Esophagus squamous epithelium (tissue), 5 donors: Measurements from ENCODE around the gene LRRC45. TPM values are rescaled to one million over a fixed set of nuclear protein-coding genes. Genes with fewer than 3 reads are reported as not detected.

Source experiments
- DNase-seq: peaks from one replicate; lab custom pipeline; 2025; lab: John Stamatoyannopoulos, UW
- H3K27ac ChIP-seq, 4 donors: fragments of 200-600 bp; sonication (generic); one replicate each; pipeline ENCODE4 v1.5.1; 2016 to 2019; ENCODE audit warnings: mild to moderate bottlenecking in 1 of 4
- H3K27me3 ChIP-seq, 4 donors: fragments of 200-600 bp; sonication (generic); 1 replicate in 3 of 4; 2 replicates in 1 of 4; pipeline versions ENCODE4 v1.5.1 to v1.6.0; 2017 to 2021; ENCODE audit warnings: antibody characterized with exemption in 1 of 4
- H3K36me3 ChIP-seq, 3 donors: fragments of 200-600 bp; sonication (generic); one replicate each; pipeline ENCODE4 v1.5.1; 2016 to 2019
- H3K4me1 ChIP-seq, 3 donors: fragments of 200-600 bp; sonication (generic); one replicate each; pipeline ENCODE4 v1.5.1; 2017 to 2019
- H3K4me3 ChIP-seq, 4 donors: fragments of 200-600 bp; sonication (generic); 1 replicate in 3 of 4; 2 replicates in 1 of 4; pipeline ENCODE4 v1.5.1; 2016 to 2019; ENCODE audit warnings: mild to moderate bottlenecking in 2 of 4, moderate library complexity in 1 of 4
- H3K9me3 ChIP-seq, 3 donors: fragments of 200-600 bp; sonication (generic); one replicate each; pipeline ENCODE4 v1.5.1; 2016 to 2019
- CTCF ChIP-seq, 6 experiments: fragments of 450-650 bp in 4 of 6; fragments of 200-600 bp in 2 of 6; sonication (generic) in 2 of 6; IDR thresholded peaks; one replicate each; pipeline ENCODE4 v1.5.1; 2016 to 2019; ENCODE audit warnings: antibody characterized with exemption in 6 of 6, mild to moderate bottlenecking in 4 of 6, moderate library complexity in 4 of 6
- POLR2A ChIP-seq, 4 donors: fragments of 450-650 bp; IDR thresholded peaks; one replicate each; pipeline ENCODE4 v1.6.1; 2017; ENCODE audit warnings: antibody characterized with exemption in 4 of 4, mild to moderate bottlenecking in 4 of 4, moderate library complexity in 3 of 4
- WGBS, 2 donors: methylation state at CpG; one replicate each; pipeline ENCODE4 v1.1.5; 2018; 5-methylcytosine and 5-hydroxymethylcytosine counted together
- intact Hi-C: fragments of 100-400 bp; cut with DNase I; formaldehyde crosslinking; loops from one replicate; pipeline ENCODE4 v1.15.0; 2022
- total RNA-seq, 4 donors: library from RNA; depleted of rRNA; stranded (reverse); fragments of >200 nt; gene quantifications; one replicate each; pipeline ENCODE4 v1.1.0, GENCODE V29; 2016
- donor health status: DM: yes; HTN: yes; CAD: no.

The LRRC45 gene
- total RNA-seq, 4 donors from 2014 or later, result 9.7 to 21.2 (median 18.3) TPM

DNA sequence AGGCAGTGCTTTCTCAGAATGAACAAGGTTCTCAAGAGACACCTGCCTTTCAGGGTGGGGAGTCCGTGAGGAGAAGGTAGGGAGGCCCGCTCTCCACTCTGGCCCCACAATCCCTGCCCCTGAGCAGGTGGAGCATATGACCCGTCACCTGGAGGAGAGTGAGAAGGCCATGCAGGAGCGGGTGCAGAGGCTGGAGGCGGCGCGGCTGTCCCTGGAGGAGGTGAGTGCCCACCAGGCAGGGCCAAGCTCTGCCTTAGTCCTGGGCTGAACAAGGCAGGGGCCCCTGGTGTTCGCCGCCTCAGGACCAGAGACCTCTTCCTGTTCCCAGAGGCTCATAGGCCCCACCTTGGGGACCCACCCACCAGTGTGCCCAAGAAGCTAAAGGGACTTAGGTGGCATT is 5.9 kb downstream of the LRRC45 start:
- no peaks in the 10 kb centered on the region for H3K9me3 ChIP-seq
- WGBS, 2 donors, result 89 to 97% methylated on average over 3 to 4 of the region's 9 CpGs
- intact Hi-C loops, result no loop called here
- peaks cover 0 to 7% (median 0%) of the 10 kb centered on the region in 4 donors for H3K27me3 ChIP-seq
- no peak overlapping the region for H3K4me3 ChIP-seq
- DNase-seq, result no peak
- H3K36me3 ChIP-seq, result peaks cover 0 to 13% (median 0%) of the 10 kb centered on the region in 3 donors
- TF ChIP-seq CTCF (IDR thresholded peaks at IDR 0.05), result no peak
- TF ChIP-seq POLR2A (IDR thresholded peaks at IDR 0.05), result no peak
- peaks cover 20 to 52% (median 25%) of the 10 kb centered on the region in 3 donors for H3K4me1 ChIP-seq
- H3K27ac ChIP-seq, result no peak overlapping the region

GRCh38 chr17:82029391-82029790 is 6.3 kb downstream of the LRRC45 start:
- intact Hi-C loops, result no loop called here
- no peak for DNase-seq
- H3K4me1 ChIP-seq, result peaks cover 16 to 52% (median 20%) of the 10 kb centered on the region in 3 donors
- TF ChIP-seq CTCF (IDR thresholded peaks at IDR 0.05) (no peak), POLR2A (IDR thresholded peaks at IDR 0.05) (no peak)
- 92 to 93% methylated on average over 5 of the region's 16 CpGs for WGBS, 2 donors
- H3K4me3 ChIP-seq, result no peak overlapping the region
- no peaks in the 10 kb centered on the region for H3K9me3 ChIP-seq
- H3K27ac ChIP-seq, result no peak overlapping the region
- peaks cover 0 to 7% (median 0%) of the 10 kb centered on the region in 4 donors for H3K27me3 ChIP-seq
- H3K36me3 ChIP-seq, result peaks cover 0 to 14% (median 0%) of the 10 kb centered on the region in 3 donors

- WGBS, 2 donors, result 25 to 60% methylated on average over 1 to 4 of the region's 31 CpGs
- DNase-seq, result no peak
- H3K4me1 ChIP-seq, result peaks cover 16 to 47% (median 19%) of the 10 kb centered on the region in 3 donors
- peaks cover 0 to 20% (median 0%) of the 10 kb centered on the region in 3 donors for H3K36me3 ChIP-seq
- no peaks in the 10 kb centered on the region for H3K9me3 ChIP-seq
- H3K27ac ChIP-seq, result peak overlapping the region in 1 of 4 donors; percentile 80
- H3K27me3 ChIP-seq, result peaks cover 0 to 7% (median 0%) of the 10 kb centered on the region in 4 donors
- TF ChIP-seq CTCF (IDR thresholded peaks at IDR 0.05) (no peak), POLR2A (IDR thresholded peaks at IDR 0.05) (no peak)
- intact Hi-C loops, result loop anchor here (2.0 kb wide), 1 partner anchor 123 kb away; no protein-coding TSS in a partner anchor
- H3K4me3 ChIP-seq, result peak overlapping the region in 2 of 4 donors; percentile 64 to 71
Observed at GRCh38 chr17:82029990-82030469, 6.9 kb downstream of the LRRC45 start.

GRCh38 chr17:82030470-82031302 is 7.6 kb downstream of the LRRC45 start:
- peak overlapping the region; percentile 70 to 88 (median 79) for H3K27ac ChIP-seq
- no peaks in the 10 kb centered on the region for H3K9me3 ChIP-seq
- H3K4me1 ChIP-seq, result peaks cover 16 to 51% (median 21%) of the 10 kb centered on the region in 3 donors
- peaks cover 0 to 27% (median 0%) of the 10 kb centered on the region in 3 donors for H3K36me3 ChIP-seq
- intact Hi-C loops, result loop anchor here (2.0 kb wide), 1 partner anchor 122 kb away; no protein-coding TSS in a partner anchor
- H3K27me3 ChIP-seq, result peaks cover 0 to 7% (median 0%) of the 10 kb centered on the region in 4 donors
- H3K4me3 ChIP-seq, result peak overlapping the region; percentile 47 to 71 (median 60)
- no peak for DNase-seq
- WGBS, 2 donors, result 3% methylated on average over 23 of the region's 94 CpGs; no CpG with 5 or more reads in 1 of the 2 donors
- TF ChIP-seq CTCF (IDR thresholded peaks at IDR 0.05) (peak; percentile 94 to 99 (median 95)), POLR2A (IDR thresholded peaks at IDR 0.05) (no peak)
